Endothelial cell of hepatic sinusoid (primary cell): Measurements from ENCODE around the gene FAM171A1.

Experiments used
- in situ Hi-C: cut with HindIII; loops from 2 replicates; pipeline ENCODE4 v1.10.0; 2017; ENCODE audit warnings: low sequenced_read_pairs

Gene FAM171A1

DNA sequence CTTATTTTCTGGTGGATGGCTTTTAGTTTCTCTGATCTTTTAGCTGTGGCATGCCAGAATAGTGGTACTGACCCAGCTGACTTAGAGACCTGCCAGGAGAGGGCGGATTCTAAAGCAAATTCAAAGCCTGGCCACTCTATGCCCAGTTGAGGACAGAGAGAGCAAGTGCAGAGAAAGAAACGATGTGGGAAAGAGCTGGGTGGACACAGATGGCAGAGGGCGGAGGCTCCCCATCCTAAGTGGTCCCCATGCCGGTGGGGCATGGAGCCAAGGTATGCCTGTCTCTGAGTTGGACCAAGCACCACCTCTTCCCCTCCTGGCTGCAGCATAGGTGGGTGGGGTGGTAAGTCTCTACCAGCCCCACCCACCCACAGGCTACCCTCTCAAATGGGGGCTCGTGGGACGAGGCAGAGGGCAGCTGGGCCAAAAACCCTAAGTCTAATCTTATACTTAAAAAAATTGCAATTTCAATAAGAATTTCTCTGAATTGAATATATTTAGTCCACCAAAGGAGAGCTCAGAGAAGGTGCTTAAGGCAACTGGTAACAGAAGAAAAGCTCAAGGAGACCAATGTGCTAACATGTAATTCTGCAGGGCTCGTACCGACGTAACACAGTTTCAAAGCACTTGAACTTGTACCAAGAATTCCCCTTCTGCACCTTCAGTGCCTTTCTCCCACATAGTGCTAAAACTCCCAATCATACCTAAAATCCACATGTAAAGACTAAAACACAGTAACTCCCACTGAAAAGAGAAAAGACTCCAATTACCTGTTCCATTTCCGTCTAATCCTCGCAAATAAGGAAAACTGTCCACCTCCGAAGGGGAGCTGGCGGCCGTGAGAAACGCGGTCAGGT lies 116.9 kb downstream of the FAM171A1 start:
- in situ Hi-C loops = no loop called here

- in situ Hi-C loops = no loop called here
Measured at GRCh38 chr10:15252396-15252795, 118.7 kb downstream of the FAM171A1 start.

- in situ Hi-C loops = no loop called here
Measured at GRCh38 chr10:15251791-15252380, 119.2 kb downstream of the FAM171A1 start.

GRCh38 chr10:15245530-15245929 lies 125.6 kb downstream of the FAM171A1 start:
- in situ Hi-C loops = no loop called here

DNA sequence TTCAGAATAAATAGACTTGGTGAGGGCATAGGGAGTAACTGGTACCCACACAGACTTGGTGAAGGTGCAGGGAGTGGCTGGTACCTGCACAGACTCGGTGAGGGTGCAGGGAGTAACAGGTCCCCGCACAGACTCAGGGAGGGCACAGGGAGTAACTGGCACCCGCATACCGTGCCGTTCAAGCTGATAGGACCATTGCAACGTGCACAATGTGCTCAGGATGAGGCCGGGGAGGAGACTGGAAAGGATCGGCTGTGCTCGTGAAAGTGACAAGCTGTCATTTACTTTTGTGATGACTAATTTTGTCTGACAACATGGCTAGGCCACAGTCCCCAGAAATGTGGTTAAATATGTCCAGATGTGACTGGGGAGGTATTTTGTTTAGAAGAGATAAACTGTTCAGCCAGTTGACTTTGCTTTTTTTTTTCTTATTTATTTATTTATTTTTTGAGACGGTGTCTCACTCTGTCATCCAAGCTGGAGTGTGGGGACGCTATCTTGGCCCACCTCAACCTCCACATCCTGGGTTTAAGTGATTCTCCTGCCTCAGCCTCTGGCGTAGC lies 126.4 kb downstream of the FAM171A1 start:
- in situ Hi-C loops = no loop called here

- in situ Hi-C loops = no loop called here
Measured at GRCh38 chr10:15242261-15242840, 128.7 kb downstream of the FAM171A1 start.

GRCh38 chr10:15241306-15241705 lies 129.8 kb downstream of the FAM171A1 start:
- in situ Hi-C loops = no loop called here

GRCh38 chr10:15238555-15239335 lies 132.3 kb downstream of the FAM171A1 start:
- in situ Hi-C loops = no loop called here

- in situ Hi-C loops = no loop called here
Measured at GRCh38 chr10:15237351-15237750, 133.7 kb downstream of the FAM171A1 start.

DNA sequence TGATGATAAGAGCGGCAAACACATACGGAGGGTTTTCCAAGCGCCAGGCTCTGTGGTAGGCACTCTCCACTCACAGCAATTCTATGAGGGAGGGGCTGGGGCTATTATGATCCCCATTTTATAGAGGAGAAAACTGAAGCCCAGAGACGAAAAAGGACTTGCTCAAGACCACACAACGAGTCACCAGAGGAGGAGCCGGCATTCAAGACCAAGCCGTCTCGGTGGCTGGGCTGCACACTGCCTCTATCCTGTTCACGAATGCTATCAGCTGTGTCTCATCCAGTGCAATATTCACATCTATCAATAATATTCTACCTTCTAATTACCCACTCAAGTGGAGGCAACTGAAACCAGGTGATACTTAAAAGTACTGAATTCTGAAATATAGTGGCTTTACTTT lies 134.7 kb downstream of the FAM171A1 start:
- in situ Hi-C loops = no loop called here

- in situ Hi-C loops = no loop called here
Measured at GRCh38 chr10:15232279-15232678, 138.8 kb downstream of the FAM171A1 start.

GRCh38 chr10:15231426-15231825 lies 139.7 kb downstream of the FAM171A1 start:
- in situ Hi-C loops = no loop called here

DNA sequence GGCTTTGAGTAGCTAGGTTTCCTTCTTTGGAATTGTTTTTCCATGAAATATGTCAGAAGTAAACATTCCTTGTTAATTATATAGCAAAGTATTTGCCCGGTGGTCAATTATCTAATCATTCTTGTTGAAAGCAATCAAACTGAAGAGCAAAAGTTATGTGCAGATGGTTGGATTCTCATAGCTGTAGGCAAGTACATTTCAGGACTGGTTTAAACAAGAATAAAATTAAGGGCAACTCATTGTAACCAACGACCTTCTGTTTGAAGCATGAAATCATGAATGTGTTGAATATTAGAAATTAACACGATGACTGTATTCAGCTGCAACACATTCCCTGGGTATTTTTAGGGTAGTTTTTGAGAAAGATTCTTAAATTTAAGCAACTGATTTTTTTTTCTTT lies 140.8 kb downstream of the FAM171A1 start:
- in situ Hi-C loops = no loop called here

GRCh38 chr10:15229268-15229667 lies 141.8 kb downstream of the FAM171A1 start:
- in situ Hi-C loops = no loop called here

GRCh38 chr10:15228426-15228825 lies 142.7 kb downstream of the FAM171A1 start:
- in situ Hi-C loops = no loop called here

GRCh38 chr10:15227611-15228372 lies 143.3 kb downstream of the FAM171A1 start:
- in situ Hi-C loops = no loop called here

DNA sequence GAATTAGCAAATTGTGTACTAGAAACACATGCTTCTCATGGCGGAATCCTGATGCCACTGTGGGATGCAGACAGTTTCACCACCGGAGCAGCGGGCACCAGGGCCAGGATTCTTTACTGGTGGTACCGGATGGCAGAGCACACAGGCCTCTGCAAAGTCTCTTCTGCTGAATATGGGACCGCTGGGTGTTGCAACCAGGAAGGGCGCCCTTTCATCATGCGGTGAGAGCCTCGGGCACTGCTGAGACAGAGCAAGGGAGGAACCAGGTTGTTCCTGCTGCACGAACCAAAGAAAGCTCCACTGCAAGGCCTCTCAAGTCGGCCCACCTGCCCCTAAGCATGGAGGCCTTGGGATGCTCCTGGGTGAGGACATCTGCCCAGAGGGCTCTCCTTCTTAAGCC lies 145.6 kb downstream of the FAM171A1 start:
- in situ Hi-C loops = no loop called here

- in situ Hi-C loops = no loop called here
Measured at GRCh38 chr10:15224948-15225347, 146.1 kb downstream of the FAM171A1 start.

DNA sequence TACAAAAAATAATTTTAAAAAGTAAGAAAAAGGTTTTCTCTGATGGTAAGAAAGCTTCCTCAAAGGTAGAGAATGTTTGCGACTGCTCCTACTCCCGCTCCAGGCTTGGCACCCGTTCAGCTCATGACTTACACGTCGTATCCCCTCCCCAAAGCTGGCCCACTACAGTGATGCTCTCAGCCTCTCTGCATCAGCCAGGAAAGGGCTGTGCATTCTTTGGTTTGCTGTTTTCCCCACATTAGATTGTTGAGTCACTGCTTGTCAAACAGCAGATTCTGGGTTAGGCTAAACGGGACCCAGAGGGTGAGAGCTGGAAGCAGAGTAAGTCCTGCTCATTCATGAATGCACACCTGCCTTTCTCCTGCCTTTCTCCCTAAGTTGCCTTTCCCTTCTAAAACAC lies 147.9 kb downstream of the FAM171A1 start:
- in situ Hi-C loops = no loop called here

- in situ Hi-C loops = no loop called here
Measured at GRCh38 chr10:15222511-15222910, 148.6 kb downstream of the FAM171A1 start.
